ENCODE data around the gene GLCCI1.
"Not testable (repeated sequence)": the region's sequence is repeated elsewhere in the genome, so short reads cannot be mapped to it uniquely, and the experiment has no call there.

Gene GLCCI1

GRCh38 chr7:8056439-8056838, 87.8 kb downstream of the GLCCI1 start:
- DNase-seq: no peak

GRCh38 chr7:8057566-8057965, 89.0 kb downstream of the GLCCI1 start:
- DNase-seq: no peak

GRCh38 chr7:8058322-8058721, 89.7 kb downstream of the GLCCI1 start:
- no peak for DNase-seq

GRCh38 chr7:8058852-8059251, 90.3 kb downstream of the GLCCI1 start:
- no peak for DNase-seq

GRCh38 chr7:8060241-8060640, 91.6 kb downstream of the GLCCI1 start:
- no peak for DNase-seq

- DNase-seq: not testable (repeated sequence)
Measured at GRCh38 chr7:8063300-8063699, 94.7 kb downstream of the GLCCI1 start.

- no peak for DNase-seq
Measured at GRCh38 chr7:8063706-8064297, 95.2 kb downstream of the GLCCI1 start.

- DNase-seq: no peak
Measured at GRCh38 chr7:8064828-8065227, 96.2 kb downstream of the GLCCI1 start.

- DNase-seq: no peak
Measured at GRCh38 chr7:8065356-8065813, 96.8 kb downstream of the GLCCI1 start.

GRCh38 chr7:8068892-8069686, 100.5 kb downstream of the GLCCI1 start:
- DNase-seq: no peak

GRCh38 chr7:8070451-8071180, 102.0 kb downstream of the GLCCI1 start:
- DNase-seq: no peak

GRCh38 chr7:8078418-8078817, 109.8 kb downstream of the GLCCI1 start:
- DNase-seq: no peak

GRCh38 chr7:8082762-8083161, 114.2 kb downstream of the GLCCI1 start:
- DNase-seq: no peak

- DNase-seq: no peak
Measured at GRCh38 chr7:8084836-8085235, 116.2 kb downstream of the GLCCI1 start.

GRCh38 chr7:8085420-8085819, 116.8 kb downstream of the GLCCI1 start:
- no peak for DNase-seq

- no peak for DNase-seq
Measured at GRCh38 chr7:8086239-8086638, 117.6 kb downstream of the GLCCI1 start.

- no peak for DNase-seq
Measured at GRCh38 chr7:8089036-8089780, 120.6 kb downstream of the GLCCI1 start.

- DNase-seq: no peak
Measured at GRCh38 chr7:8092140-8092539, 123.5 kb downstream of the GLCCI1 start.

GRCh38 chr7:8094164-8095140, 125.9 kb downstream of the GLCCI1 start:
- no peak for DNase-seq

GRCh38 chr7:8101292-8101691, 132.7 kb downstream of the GLCCI1 start:
- DNase-seq: not testable (repeated sequence)

- DNase-seq: no peak
Measured at GRCh38 chr7:8103282-8103681, 134.7 kb downstream of the GLCCI1 start.

Measured in NCI-H2227 treated with DMSO at 0.1 percent for 48 hours (cell line).